Ishikawa (cell line): ENCODE data around the gene ADCY9.

ENCODE experiments used
- CEBPB ChIP-seq: IDR thresholded peaks from 2 replicates; pipeline ENCODE4 v1.6.1; 2012
- CREB1 ChIP-seq: IDR thresholded peaks from 2 replicates; pipeline ENCODE4 v1.6.1; 2012; ENCODE audit warnings: low read depth
- EGR1 ChIP-seq: IDR thresholded peaks from 2 replicates; pipeline ENCODE4 v1.6.1; 2012
- EP300 ChIP-seq: IDR thresholded peaks from 2 replicates; pipeline ENCODE4 v1.6.1; 2012; ENCODE audit warnings: borderline replicate concordance
- FOXM1 ChIP-seq: IDR thresholded peaks from 2 replicates; pipeline ENCODE4 v1.6.1; 2012; ENCODE audit warnings: low read depth, borderline replicate concordance
- MAX ChIP-seq: IDR thresholded peaks from 2 replicates; pipeline ENCODE4 v1.6.1; 2012
- NFIC ChIP-seq: IDR thresholded peaks from 2 replicates; pipeline ENCODE4 v1.6.1; 2012
- RAD21 ChIP-seq: IDR thresholded peaks from 2 replicates; pipeline ENCODE4 v1.6.1; 2012; ENCODE audit warnings: low read depth
- REST ChIP-seq: IDR thresholded peaks from 2 replicates; pipeline ENCODE4 v1.6.1; 2012; ENCODE audit warnings: low read depth, mild to moderate bottlenecking
- TAF1 ChIP-seq: IDR thresholded peaks from 2 replicates; pipeline ENCODE4 v1.6.1; 2012; ENCODE audit warnings: low read depth, mild to moderate bottlenecking
- TCF12 ChIP-seq: IDR thresholded peaks from 2 replicates; pipeline ENCODE4 v1.6.1; 2012; ENCODE audit warnings: low read depth
- TEAD4 ChIP-seq: IDR thresholded peaks from 2 replicates; pipeline ENCODE4 v1.6.1; 2012
- USF1 ChIP-seq: IDR thresholded peaks from 2 replicates; pipeline ENCODE4 v1.6.1; 2012
- YY1 ChIP-seq: IDR thresholded peaks from 2 replicates; pipeline ENCODE4 v1.6.1; 2012; ENCODE audit warnings: low read depth
- ZBTB7A ChIP-seq: IDR thresholded peaks from 2 replicates; pipeline ENCODE4 v1.6.1; 2012; ENCODE audit warnings: low read depth

ADCY9 gene

GRCh38 chr16:3965306-3965705 lies 150.9 kb downstream of the ADCY9 start:
- TF ChIP-seq TCF12, result no peak
- no peak for TF ChIP-seq FOXM1
- TF ChIP-seq EGR1, result no peak
- no peak for TF ChIP-seq CEBPB
- no peak for TF ChIP-seq TEAD4
- TF ChIP-seq MAX, result no peak
- no peak for TF ChIP-seq ZBTB7A
- no peak for TF ChIP-seq USF1
- no peak for TF ChIP-seq CREB1
- TF ChIP-seq EP300, result no peak
- no peak for TF ChIP-seq NFIC
- no peak for TF ChIP-seq RAD21
- TF ChIP-seq TAF1, result no peak
- no peak for TF ChIP-seq REST
- TF ChIP-seq YY1, result no peak

GRCh38 chr16:3964686-3965290 lies 151.5 kb downstream of the ADCY9 start:
- TF ChIP-seq MAX (no peak), TEAD4 (no peak), NFIC (no peak), REST (no peak), EGR1 (no peak), CREB1 (no peak), CEBPB (no peak), TAF1 (no peak), RAD21 (no peak), FOXM1 (no peak), EP300 (no peak), USF1 (no peak), ZBTB7A (no peak), YY1 (no peak)

- TF ChIP-seq RAD21 (no peak), TCF12 (no peak), REST (no peak), FOXM1 (no peak), EP300 (no peak), USF1 (no peak), EGR1 (no peak), NFIC (no peak), MAX (no peak), TEAD4 (no peak), CEBPB (no peak), YY1 (no peak), TAF1 (no peak), ZBTB7A (no peak), CREB1 (no peak)
These were observed 152.2 kb downstream of the ADCY9 start for GRCh38 chr16:3963886-3964685.
